HEK293T (cell line): ENCODE results near the gene C1orf167.

Experiments used
- ARNT ChIP-seq: fragments of 450-650 bp; IDR thresholded peaks from 2 replicates; pipeline ENCODE4 v1.6.1; 2017; ENCODE audit warnings: mild to moderate bottlenecking
- BHLHE40 ChIP-seq: fragments of 450-650 bp; IDR thresholded peaks from 2 replicates; pipeline ENCODE4 v1.6.1; 2016; ENCODE audit warnings: mild to moderate bottlenecking, moderate library complexity, borderline replicate concordance
- ELF4 ChIP-seq: fragments of 450-650 bp; IDR thresholded peaks from 2 replicates; pipeline ENCODE4 v1.6.1; 2017; ENCODE audit warnings: antibody characterized with exemption
- FOXA1 ChIP-seq: fragments of 450-650 bp; IDR thresholded peaks from 2 replicates; pipeline ENCODE4 v1.6.1; 2016; ENCODE audit warnings: mild to moderate bottlenecking
- FOXK2 ChIP-seq: fragments of 450-650 bp; IDR thresholded peaks from 2 replicates; pipeline ENCODE4 v1.6.1; 2016; ENCODE audit warnings: mild to moderate bottlenecking
- HDGF ChIP-seq: fragments of 450-650 bp; IDR thresholded peaks from 2 replicates; pipeline ENCODE4 v1.6.1; 2017; ENCODE audit warnings: antibody characterized with exemption, borderline replicate concordance
- L3MBTL2 ChIP-seq: fragments of 450-650 bp; conservative IDR thresholded peaks from 2 replicates; pipeline ENCODE4 v1.6.1; 2016; ENCODE audit warnings: mild to moderate bottlenecking
- LEF1 ChIP-seq: fragments of 450-650 bp; IDR thresholded peaks from 2 replicates; pipeline ENCODE4 v1.6.1; 2017; ENCODE audit warnings: mild to moderate bottlenecking, borderline replicate concordance
- NFRKB ChIP-seq: fragments of 450-650 bp; IDR thresholded peaks from 2 replicates; pipeline ENCODE4 v1.6.1; 2016; ENCODE audit warnings: mild to moderate bottlenecking, moderate library complexity
- SP1 ChIP-seq: fragments of 450-650 bp; IDR thresholded peaks from 2 replicates; pipeline ENCODE4 v1.6.1; 2017
- SUZ12 ChIP-seq: fragments of 450-650 bp; IDR thresholded peaks from 2 replicates; pipeline ENCODE4 v1.6.1; 2016; ENCODE audit warnings: mild to moderate bottlenecking
- TARDBP ChIP-seq: fragments of 450-650 bp; IDR thresholded peaks from 2 replicates; pipeline ENCODE4 v1.6.1; 2016

DNA sequence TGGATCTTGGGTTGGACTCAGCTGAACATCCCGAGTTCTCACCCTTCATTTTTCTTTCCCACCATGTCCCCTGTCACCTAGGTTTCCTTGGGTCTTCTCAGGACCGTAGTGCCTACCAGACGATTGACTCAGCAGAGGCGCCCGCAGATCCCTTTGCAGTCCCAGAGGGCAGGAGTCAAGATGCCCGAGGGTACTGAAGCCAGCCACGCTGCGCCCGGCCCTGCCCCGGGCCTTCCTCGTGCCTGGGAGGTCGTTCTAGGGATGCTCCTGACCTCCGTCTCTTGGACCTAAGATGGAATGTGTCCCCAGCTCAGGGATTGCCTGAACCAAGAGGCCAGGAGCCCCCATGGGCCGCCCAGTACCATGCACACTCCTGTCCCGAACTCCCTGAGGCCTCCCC lies 12.0 kb upstream of the C1orf167 start:
- no peak for TF ChIP-seq BHLHE40
- TF ChIP-seq ARNT: no peak
- no peak for TF ChIP-seq NFRKB
- no peak for TF ChIP-seq FOXK2
- no peak for TF ChIP-seq HDGF
- no peak for TF ChIP-seq SP1
- no peak for TF ChIP-seq ELF4
- TF ChIP-seq L3MBTL2: no peak
- no peak for TF ChIP-seq LEF1
- no peak for TF ChIP-seq TARDBP
- no peak for TF ChIP-seq FOXA1
- no peak for TF ChIP-seq SUZ12
